Measurements from ENCODE around the gene ZNF485.

GRCh38 chr10:43569681-43570080, 36.6 kb upstream of the ZNF485 start:
- TF ChIP-seq CTCF (IDR thresholded peaks at IDR 0.05; ENCODE audit: low read depth, low read length) (no peak), POLR2A (IDR thresholded peaks at IDR 0.05; ENCODE audit: extremely low read depth, insufficient read length) (no peak)

Data from NB4 (cell line).